NB4 (cell line): ENCODE data around the gene TAGLN3.

ENCODE experiments used
- DNase-seq: peaks from one replicate; pipeline ENCODE4 v3.0.0; 2010; ENCODE audit warnings: low read depth
- H3K4me3 ChIP-seq: one replicate; pipeline ENCODE4 v1.5.1; 2011; ENCODE audit warnings: mild to moderate bottlenecking, low read depth, low read length, moderate library complexity
- MYC ChIP-seq: IDR thresholded peaks from 2 replicates; pipeline ENCODE4 v1.6.1; 2011; ENCODE audit warnings: low read depth, low read length
- POLR2A ChIP-seq: IDR thresholded peaks from 2 replicates; pipeline ENCODE4 v1.6.1; 2011; ENCODE audit warnings: mild to moderate bottlenecking; ENCODE audit not compliant: insufficient read length; ENCODE audit errors: extremely low read depth
- TF ChIP-seq, protein P1 (sequence below): IDR thresholded peaks from 2 replicates; pipeline ENCODE4 v1.6.1; 2011; ENCODE audit warnings: low read depth, low read length
- TF ChIP-seq, protein P2 (sequence below): IDR thresholded peaks from one replicate; pipeline ENCODE4 v1.5.1; 2012; ENCODE audit warnings: low read depth, low read length

The TAGLN3 gene

GRCh38 chr3:112027142-112027541 is 28.4 kb downstream of the TAGLN3 start:
- no peak for DNase-seq
- TF ChIP-seq, protein P1, sequence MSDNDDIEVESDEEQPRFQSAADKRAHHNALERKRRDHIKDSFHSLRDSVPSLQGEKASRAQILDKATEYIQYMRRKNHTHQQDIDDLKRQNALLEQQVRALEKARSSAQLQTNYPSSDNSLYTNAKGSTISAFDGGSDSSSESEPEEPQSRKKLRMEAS: no peak
- TF ChIP-seq, protein P2, sequence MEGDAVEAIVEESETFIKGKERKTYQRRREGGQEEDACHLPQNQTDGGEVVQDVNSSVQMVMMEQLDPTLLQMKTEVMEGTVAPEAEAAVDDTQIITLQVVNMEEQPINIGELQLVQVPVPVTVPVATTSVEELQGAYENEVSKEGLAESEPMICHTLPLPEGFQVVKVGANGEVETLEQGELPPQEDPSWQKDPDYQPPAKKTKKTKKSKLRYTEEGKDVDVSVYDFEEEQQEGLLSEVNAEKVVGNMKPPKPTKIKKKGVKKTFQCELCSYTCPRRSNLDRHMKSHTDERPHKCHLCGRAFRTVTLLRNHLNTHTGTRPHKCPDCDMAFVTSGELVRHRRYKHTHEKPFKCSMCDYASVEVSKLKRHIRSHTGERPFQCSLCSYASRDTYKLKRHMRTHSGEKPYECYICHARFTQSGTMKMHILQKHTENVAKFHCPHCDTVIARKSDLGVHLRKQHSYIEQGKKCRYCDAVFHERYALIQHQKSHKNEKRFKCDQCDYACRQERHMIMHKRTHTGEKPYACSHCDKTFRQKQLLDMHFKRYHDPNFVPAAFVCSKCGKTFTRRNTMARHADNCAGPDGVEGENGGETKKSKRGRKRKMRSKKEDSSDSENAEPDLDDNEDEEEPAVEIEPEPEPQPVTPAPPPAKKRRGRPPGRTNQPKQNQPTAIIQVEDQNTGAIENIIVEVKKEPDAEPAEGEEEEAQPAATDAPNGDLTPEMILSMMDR: no peak
- TF ChIP-seq MYC (no peak), POLR2A (no peak)
- no peak overlapping the region for H3K4me3 ChIP-seq

DNA sequence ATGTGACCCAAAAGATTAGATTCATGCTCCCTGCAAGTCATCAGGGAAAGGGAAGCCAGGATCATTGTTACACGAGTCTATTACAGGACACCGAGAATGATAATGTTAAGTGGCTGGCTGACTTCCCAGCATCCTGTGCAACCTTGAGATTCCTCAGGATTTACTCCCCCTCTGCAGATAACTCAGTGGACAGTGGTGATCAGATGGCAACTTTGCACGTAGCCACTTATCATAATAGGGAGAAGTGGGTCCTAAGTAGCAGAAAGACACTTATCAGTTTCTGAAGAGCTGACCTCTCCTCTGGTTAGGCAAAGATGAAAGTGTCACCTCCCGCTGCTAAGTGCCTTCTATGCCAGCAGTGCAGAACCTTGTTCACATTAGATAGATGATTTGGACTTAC is 29.1 kb downstream of the TAGLN3 start:
- DNase-seq: no peak
- H3K4me3 ChIP-seq: no peak overlapping the region
- TF ChIP-seq, protein P2: no peak
- TF ChIP-seq MYC (no peak), POLR2A (no peak)
- TF ChIP-seq, protein P1: no peak

DNA sequence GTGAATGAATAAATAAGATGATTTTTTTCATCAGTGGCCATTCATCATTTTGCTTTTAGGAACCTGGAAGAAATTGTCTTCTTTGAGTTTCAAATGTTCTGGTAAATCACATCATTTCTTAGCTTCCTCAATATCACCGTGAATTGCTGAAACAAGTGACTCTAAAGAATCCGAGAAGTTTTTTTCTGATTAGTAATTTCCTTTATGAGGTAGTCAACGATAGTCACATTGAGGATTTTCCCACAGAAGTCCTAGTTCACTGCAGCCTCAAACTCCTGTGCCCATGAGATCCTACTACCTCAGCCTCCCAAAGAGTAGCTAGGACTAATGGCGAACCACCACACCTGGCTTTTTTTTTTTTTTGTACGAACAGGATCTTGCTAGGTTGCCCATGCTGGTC is 32.2 kb downstream of the TAGLN3 start:
- TF ChIP-seq, protein P2: no peak
- TF ChIP-seq, protein P1: no peak
- TF ChIP-seq POLR2A (no peak), MYC (no peak)
- H3K4me3 ChIP-seq: no peak overlapping the region
- no peak for DNase-seq

DNA sequence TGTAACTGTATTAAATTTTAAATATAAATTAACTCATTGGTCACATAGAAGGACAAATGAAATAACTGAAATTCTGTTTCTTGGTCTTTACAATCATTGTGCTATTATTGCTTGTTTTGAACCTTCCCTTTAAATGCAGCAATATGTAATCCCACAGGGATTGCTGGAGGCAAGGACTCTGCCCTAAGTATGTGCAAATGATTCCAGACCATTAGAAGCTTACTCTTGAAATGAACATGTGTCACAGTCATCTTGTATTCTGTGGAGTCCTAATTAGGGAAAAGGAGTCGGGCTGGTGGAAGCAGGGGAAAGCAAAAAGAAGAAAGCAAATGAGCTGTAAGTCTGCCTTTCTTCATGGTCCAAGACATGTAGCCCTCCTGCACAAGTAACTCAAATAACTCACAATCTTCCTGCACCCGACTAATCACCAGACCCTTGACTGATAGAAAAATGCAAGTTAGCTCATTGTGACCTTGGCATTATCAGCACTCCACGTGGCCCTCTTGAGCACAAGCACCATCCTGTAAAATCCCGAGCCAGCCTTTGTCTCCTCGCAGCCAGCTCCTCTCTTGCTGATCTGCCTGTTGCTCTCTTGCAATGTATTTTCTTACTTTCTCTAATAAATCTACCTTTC is 33.5 kb downstream of the TAGLN3 start:
- no peak overlapping the region for H3K4me3 ChIP-seq
- no peak for DNase-seq
- TF ChIP-seq, protein P1: no peak
- TF ChIP-seq MYC (no peak), POLR2A (no peak)
- TF ChIP-seq, protein P2: no peak

GRCh38 chr3:112034436-112034835 is 35.7 kb downstream of the TAGLN3 start, which contains the start of gene TMPRSS7:
Gene TMPRSS7, plus strand, starts transcription at chr3:112034736. Its CDS starts 110 bp downstream, at chr3:112034846.
- DNase-seq: no peak
- TF ChIP-seq MYC (no peak), POLR2A (no peak)
- TF ChIP-seq, protein P2: no peak
- TF ChIP-seq, protein P1: no peak
- no peak within 1 kb of the TSS for H3K4me3 ChIP-seq
